ENCODE measurements around the gene RAD21L1.

DNA sequence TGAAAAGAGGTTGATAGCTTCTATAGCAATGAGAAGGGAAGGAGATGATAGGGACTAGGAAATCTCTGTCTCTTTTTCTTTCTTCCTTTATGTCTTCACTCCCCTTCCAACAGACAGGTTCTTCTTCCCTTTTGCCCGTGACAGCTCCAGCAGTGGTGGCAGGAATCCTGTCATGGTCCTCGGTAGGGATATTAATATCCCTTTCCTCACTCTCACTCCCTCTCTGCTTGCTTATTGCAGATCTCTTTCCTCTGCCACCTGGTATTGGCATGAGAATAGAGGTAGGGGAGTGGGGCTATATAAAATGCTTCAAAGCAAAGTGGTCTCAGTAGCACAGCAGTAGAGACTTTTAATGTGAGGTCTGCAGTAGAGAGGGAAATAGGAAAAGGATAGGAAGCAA lies 19.7 kb downstream of the RAD21L1 start:
- TF ChIP-seq, protein P1, sequence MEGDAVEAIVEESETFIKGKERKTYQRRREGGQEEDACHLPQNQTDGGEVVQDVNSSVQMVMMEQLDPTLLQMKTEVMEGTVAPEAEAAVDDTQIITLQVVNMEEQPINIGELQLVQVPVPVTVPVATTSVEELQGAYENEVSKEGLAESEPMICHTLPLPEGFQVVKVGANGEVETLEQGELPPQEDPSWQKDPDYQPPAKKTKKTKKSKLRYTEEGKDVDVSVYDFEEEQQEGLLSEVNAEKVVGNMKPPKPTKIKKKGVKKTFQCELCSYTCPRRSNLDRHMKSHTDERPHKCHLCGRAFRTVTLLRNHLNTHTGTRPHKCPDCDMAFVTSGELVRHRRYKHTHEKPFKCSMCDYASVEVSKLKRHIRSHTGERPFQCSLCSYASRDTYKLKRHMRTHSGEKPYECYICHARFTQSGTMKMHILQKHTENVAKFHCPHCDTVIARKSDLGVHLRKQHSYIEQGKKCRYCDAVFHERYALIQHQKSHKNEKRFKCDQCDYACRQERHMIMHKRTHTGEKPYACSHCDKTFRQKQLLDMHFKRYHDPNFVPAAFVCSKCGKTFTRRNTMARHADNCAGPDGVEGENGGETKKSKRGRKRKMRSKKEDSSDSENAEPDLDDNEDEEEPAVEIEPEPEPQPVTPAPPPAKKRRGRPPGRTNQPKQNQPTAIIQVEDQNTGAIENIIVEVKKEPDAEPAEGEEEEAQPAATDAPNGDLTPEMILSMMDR (IDR thresholded peaks at IDR 0.05) = no peak
- TF ChIP-seq POLR2A (IDR thresholded peaks at IDR 0.05) = no peak
- TF ChIP-seq POLR2AphosphoS5 (IDR thresholded peaks at IDR 0.05) = no peak
- TF ChIP-seq EP300 (IDR thresholded peaks at IDR 0.05) = no peak
